A549 (cell line): ENCODE data around the gene VEZT. TPM values are rescaled to one million over a fixed set of nuclear protein-coding genes. Genes with fewer than 3 reads are reported as not detected.

Experiments
- ATAC-seq, 2 experiments: fragments of 200-7000 bp in 1 of 2; fragments of >200 bp in 1 of 2; cut with Nextera tagmentation in 1 of 2; cut with Tn5 transposase in 1 of 2; 3 replicates each; pipeline versions ENCODE4 v1.8.0 to v1.9.1; 2018 to 2020; ENCODE audit warnings: mild to moderate bottlenecking in 1 of 2, moderate library complexity in 1 of 2
- CTCF ChIA-PET: fragments of 300-600 bp; sonication (Branson Sonifier 250); formaldehyde crosslinking; extraction: SDS; loops from one replicate; lab custom pipeline; 2021; ENCODE audit warnings: antibody characterized with exemption, inconsistent platforms; lab: Yijun Ruan, JAX
- POLR2A ChIA-PET: fragments of 350-600 bp; formaldehyde crosslinking; extraction: SDS; loops from one replicate; lab custom pipeline; 2021; ENCODE audit warnings: antibody characterized with exemption, inconsistent platforms; lab: Yijun Ruan, JAX
- DNase-seq, 2 experiments: peaks; one replicate each; pipeline versions ENCODE4 v3.0.0 to v3.0.0-alpha.2; 2011 to 2016; ENCODE audit warnings: low read depth in 1 of 2, low spot score in 1 of 2
- FAIRE-seq: peaks from 2 replicates; lab custom pipeline; 2011; peaks lifted over from hg19 to GRCh38; lab: Jason Lieb, UNC
- H3K27ac ChIP-seq, 2 experiments: fragments of >200 bp; sonication (Bioruptor Twin); formaldehyde crosslinking; 3 replicates each; pipeline ENCODE4 v1.5.1; 2016 to 2017
- H3K4me1 ChIP-seq: fragments of >200 bp; sonication (Bioruptor Twin); formaldehyde crosslinking; 3 replicates; pipeline ENCODE4 v1.6.1; 2016
- H3K4me2 ChIP-seq: fragments of >200 bp; sonication (Bioruptor Twin); formaldehyde crosslinking; 3 replicates; pipeline ENCODE4 v1.6.1; 2016
- H3K4me3 ChIP-seq: fragments of >200 bp; sonication (Bioruptor Twin); formaldehyde crosslinking; 3 replicates; pipeline ENCODE4 v1.5.1; 2016
- H3K9me3 ChIP-seq: fragments of >200 bp; sonication (Bioruptor Twin); formaldehyde crosslinking; 3 replicates; pipeline ENCODE4 v1.6.1; 2016
- BHLHE40 ChIP-seq: IDR thresholded peaks from 2 replicates; pipeline ENCODE4 v1.6.1; 2012; ENCODE audit warnings: low read depth, low read length, inconsistent platforms
- CBX8 ChIP-seq: fragments of 200-600 bp; sonication (generic); IDR thresholded peaks from 2 replicates; pipeline ENCODE4 v1.6.1; 2016
- CEBPB ChIP-seq, 2 experiments: fragments of >200 bp in 1 of 2; sonication (Bioruptor Twin) in 1 of 2; formaldehyde crosslinking in 1 of 2; IDR thresholded peaks; 2 replicates each; pipeline ENCODE4 v1.6.1; 2012 to 2016
- CHD4 ChIP-seq: fragments of 200-600 bp; sonication (generic); IDR thresholded peaks from 2 replicates; pipeline ENCODE4 v1.6.1; 2016; ENCODE audit warnings: antibody characterized with exemption, mild to moderate bottlenecking, borderline replicate concordance
- EHF ChIP-seq: fragments of 250-450 bp; sonication (Bioruptor Pico); IDR thresholded peaks from 2 replicates; pipeline ENCODE4 v1.5.0; 2020; ENCODE audit warnings: mild to moderate bottlenecking
- EP300 ChIP-seq, 2 experiments: fragments of >200 bp; sonication (Bioruptor Twin); formaldehyde crosslinking; IDR thresholded peaks; 2 replicates in 1 of 2; 3 replicates in 1 of 2; pipeline ENCODE4 v1.6.1; 2016 to 2017
- FOSB ChIP-seq: fragments of 250-450 bp; sonication (Bioruptor Pico); IDR thresholded peaks from 2 replicates; pipeline ENCODE4 v1.5.0; 2020; ENCODE audit warnings: mild to moderate bottlenecking, moderate library complexity
- FOSL2 ChIP-seq, 2 experiments: fragments of 450-650 bp in 1 of 2; fragments of >200 bp in 1 of 2; sonication (Bioruptor Twin) in 1 of 2; formaldehyde crosslinking; IDR thresholded peaks; 2 replicates each; pipeline versions ENCODE4 v1.5.0 to v1.6.1; 2016 to 2020; ENCODE audit warnings: mild to moderate bottlenecking in 1 of 2, moderate library complexity in 1 of 2
- GATA3 ChIP-seq: IDR thresholded peaks from 2 replicates; pipeline ENCODE4 v1.6.1; 2012; ENCODE audit warnings: borderline replicate concordance
- HDAC2 ChIP-seq: fragments of 200-600 bp; sonication (generic); IDR thresholded peaks from 2 replicates; pipeline ENCODE4 v1.6.1; 2016
- HEYL ChIP-seq: fragments of 250-450 bp; sonication (Bioruptor Pico); IDR thresholded peaks from 2 replicates; pipeline ENCODE4 v1.8.0; 2021; ENCODE audit warnings: mild to moderate bottlenecking, moderate library complexity
- HOXA7 ChIP-seq: fragments of 250-450 bp; sonication (Bioruptor Pico); IDR thresholded peaks from 2 replicates; pipeline ENCODE4 v1.5.0; 2020; ENCODE audit warnings: mild to moderate bottlenecking, moderate library complexity
- HOXB13 ChIP-seq: fragments of 250-450 bp; sonication (Bioruptor Pico); IDR thresholded peaks from 2 replicates; pipeline ENCODE4 v1.5.0; 2020; ENCODE audit warnings: low read depth, mild to moderate bottlenecking, moderate library complexity
- HOXB5 ChIP-seq: fragments of 250-450 bp; sonication (Bioruptor Pico); IDR thresholded peaks from 2 replicates; pipeline ENCODE4 v1.5.0; 2020; ENCODE audit warnings: mild to moderate bottlenecking, moderate library complexity
- JUN ChIP-seq, 2 experiments: fragments of >200 bp; sonication (Bioruptor Twin); formaldehyde crosslinking; IDR thresholded peaks; 2 replicates in 1 of 2; 3 replicates in 1 of 2; pipeline ENCODE4 v1.6.1; 2016 to 2017
- JUNB ChIP-seq: fragments of >200 bp; sonication (Bioruptor Twin); formaldehyde crosslinking; IDR thresholded peaks from 2 replicates; pipeline ENCODE4 v1.6.1; 2016
- MAFK ChIP-seq: fragments of 450-650 bp; IDR thresholded peaks from 2 replicates; pipeline ENCODE4 v1.6.1; 2014; ENCODE audit not compliant: partially characterized antibody
- RAD21 ChIP-seq, 2 experiments: fragments of >200 bp in 1 of 2; sonication (Bioruptor Twin) in 1 of 2; formaldehyde crosslinking in 1 of 2; IDR thresholded peaks in 1 of 2; conservative IDR thresholded peaks in 1 of 2; 2 replicates in 1 of 2; 3 replicates in 1 of 2; pipeline ENCODE4 v1.6.1; 2012 to 2018; ENCODE audit warnings: inconsistent platforms in 1 of 2
- RARB ChIP-seq: fragments of 250-450 bp; sonication (Bioruptor Pico); IDR thresholded peaks from 2 replicates; pipeline ENCODE4 v1.8.0; 2021; ENCODE audit warnings: mild to moderate bottlenecking, moderate library complexity
- SMC3 ChIP-seq: fragments of >200 bp; sonication (Bioruptor Twin); formaldehyde crosslinking; IDR thresholded peaks from 3 replicates; pipeline ENCODE4 v1.6.1; 2018; ENCODE audit warnings: inconsistent platforms
- SREBF2 ChIP-seq: fragments of 450-650 bp; IDR thresholded peaks from 2 replicates; pipeline ENCODE4 v1.6.1; 2014; ENCODE audit warnings: mild to moderate bottlenecking, moderate library complexity
- ZFP36 ChIP-seq: fragments of 450-650 bp; IDR thresholded peaks from 2 replicates; pipeline ENCODE4 v1.6.1; 2014; ENCODE audit warnings: borderline replicate concordance; ENCODE audit not compliant: partially characterized antibody
- ZNF302 ChIP-seq: fragments of 250-450 bp; sonication (Bioruptor Pico); IDR thresholded peaks from 2 replicates; pipeline ENCODE4 v1.9.0; 2021; ENCODE audit warnings: inconsistent platforms, mild to moderate bottlenecking, moderate library complexity
- ZSCAN20 ChIP-seq: fragments of 250-450 bp; sonication (Bioruptor Pico); IDR thresholded peaks from 2 replicates; pipeline ENCODE4 v1.8.0; 2022; ENCODE audit warnings: mild to moderate bottlenecking, moderate library complexity
- WGBS: methylation state at CpG from one replicate; pipeline ENCODE4 v1.1.6; 2017; ENCODE audit errors: missing lambda C conversion rate; 5-methylcytosine and 5-hydroxymethylcytosine counted together
- polyA plus RNA-seq, 4 experiments: library from polyadenylated mRNA; depleted of rRNA in 3 of 4; stranded (reverse); fragments of >200 nt; fragmentation: RNase III in 1 of 4; extraction: RNeasy Plus Mini Kit Qiagen cat#74134 plus additional on column Dnase treatment in 1 of 4; gene quantifications; 2 replicates in 3 of 4; 3 replicates in 1 of 4; pipeline ENCODE4 v1.2.3, GENCODE V29; 2011 to 2017
- TF ChIP-seq, protein P1 (sequence below): IDR thresholded peaks from 2 replicates; pipeline ENCODE4 v1.6.1; 2012
- TF ChIP-seq, protein P2 (sequence below): fragments of 250-450 bp; sonication (Bioruptor Pico); IDR thresholded peaks from 2 replicates; pipeline ENCODE4 v1.5.0; 2020; ENCODE audit warnings: low read depth, mild to moderate bottlenecking, moderate library complexity
- TF ChIP-seq, protein P3 (sequence below): fragments of >200 bp; sonication (Bioruptor Twin); formaldehyde crosslinking; IDR thresholded peaks from 3 replicates; pipeline ENCODE4 v1.6.1; 2016

The VEZT gene
- polyA plus RNA-seq, 2 of the 4 experiments (the other 2 are of a cell fraction) = 87.1 to 259 TPM

DNA sequence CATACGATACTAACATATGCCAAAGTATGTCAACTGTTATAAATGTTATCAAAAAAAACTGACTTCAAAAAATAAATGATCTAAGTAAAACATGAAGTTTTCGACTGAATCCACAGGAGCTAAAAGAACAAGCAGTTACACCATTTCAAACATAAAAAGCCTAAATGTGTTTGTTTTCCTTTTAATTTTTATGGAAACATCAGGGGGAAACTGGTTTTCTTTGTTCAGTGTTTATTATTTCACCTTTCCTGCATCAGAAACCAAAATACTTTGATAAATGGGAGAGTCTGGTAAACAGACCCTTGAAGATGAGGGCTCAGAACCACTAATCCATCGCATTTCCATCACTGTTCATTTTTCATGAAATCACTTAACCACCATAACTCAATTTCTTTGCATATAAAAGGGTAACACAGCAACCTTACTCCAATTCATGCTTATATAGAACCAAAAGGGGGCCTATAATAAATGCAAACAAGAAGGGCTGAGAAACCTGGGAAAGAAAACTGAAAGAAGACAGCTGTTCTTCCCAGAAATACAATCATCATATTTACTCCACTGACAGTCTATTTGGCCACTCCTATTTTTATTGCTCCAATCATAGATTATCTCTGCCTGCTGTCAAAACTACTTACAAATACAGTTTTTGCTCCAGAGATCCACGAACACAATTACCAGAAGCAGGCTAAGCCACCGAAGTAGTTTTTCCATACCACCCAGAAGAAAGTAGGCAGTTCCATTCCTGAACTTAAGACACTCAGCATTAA lies 17.3 kb upstream of the VEZT start:
- DNase-seq (peak in 1 of 2 experiments; percentile 68), ATAC-seq (peak in 1 of 2 experiments; percentile 3; a peak in 2 of 6 replicates), FAIRE-seq (no peak)
- no peak for TF ChIP-seq ZNF302 (CRISPR knock-in tag)
- 0 out of 2 replicates have a peak, but pooled peaks have one; percentile 13 for TF ChIP-seq ZSCAN20 (CRISPR knock-in tag)
- TF ChIP-seq FOSL2 (IDR thresholded peaks at IDR 0.05) = no peak
- TF ChIP-seq FOSL2 (CRISPR knock-in tag; IDR thresholded peaks at IDR 0.05) = peak; percentile 30
- ChIA-PET POLR2A (interaction anchor here (0.6 to 4.6 kb wide), 6 partner anchors 10 to 115 kb away, joined by 3 to 33 read pairs (median 10); partner anchors contain the start of genes FGD6 and VEZT), CTCF (interaction anchor here (0.9 to 6.2 kb wide), 7 partner anchors 12 to 135 kb away, joined by 3 to 47 read pairs (median 6); partner anchors contain the start of genes FGD6 and VEZT)
- Histone ChIP-seq H3K4me1 (peaks cover 67% of the 10 kb centered on the region), H3K9me3 (no peaks in the 10 kb centered on the region), H3K4me3 (peak overlapping the region; percentile 27), H3K4me2 (peak overlapping the region; percentile 94), H3K27ac (peak overlapping the region; percentile 95 to 99)
- 12% methylated on average over 5 of the region's 5 CpGs for WGBS

DNA sequence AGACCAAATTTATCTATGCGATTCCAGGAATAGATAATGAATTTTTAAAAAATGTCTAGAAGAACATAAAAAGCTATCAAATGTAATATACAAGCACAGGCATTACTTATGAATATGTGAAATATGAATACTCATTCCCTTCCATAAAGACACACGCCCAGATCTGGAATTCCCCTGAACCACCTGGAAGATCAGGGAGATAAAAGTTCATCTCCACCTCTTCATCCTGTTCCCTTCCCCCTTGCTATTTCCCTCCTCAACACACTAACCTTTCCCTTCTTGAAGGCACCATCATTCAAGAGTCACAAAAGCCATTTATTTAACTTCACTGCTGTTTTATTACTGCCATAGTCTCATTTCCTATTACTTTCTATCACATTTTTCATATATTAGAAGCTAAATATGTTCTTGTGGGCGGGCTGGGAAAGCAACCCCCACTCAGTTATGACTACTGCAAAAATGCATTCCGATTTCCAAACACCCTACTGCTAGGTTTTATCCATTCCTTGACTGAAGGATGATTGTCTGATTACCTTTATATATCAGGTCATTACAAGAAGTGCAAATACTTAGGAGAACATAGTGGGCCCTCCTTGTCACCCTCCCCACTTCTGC lies 16.4 kb upstream of the VEZT start:
- FAIRE-seq (no peak), ATAC-seq (peak; percentile 28 to 45; a peak in 3 of 6 replicates), DNase-seq (peak; percentile 57 to 89)
- H3K27ac ChIP-seq = peak overlapping the region; percentile 95 to 99
- 2% methylated on average over 4 of the region's 4 CpGs for WGBS
- peak overlapping the region; percentile 94 for H3K4me2 ChIP-seq
- H3K9me3 ChIP-seq = no peaks in the 10 kb centered on the region
- CTCF ChIA-PET = interaction anchor here (0.7 to 6.2 kb wide), 6 partner anchors 9 to 84 kb away, joined by 3 to 47 read pairs (median 8); partner anchors contain the start of genes FGD6 and VEZT
- H3K4me3 ChIP-seq = peak overlapping the region; percentile 27
- TF ChIP-seq CBX8 (no peak), BHLHE40 (no peak), SMC3 (peak; percentile 31), HOXA7 (no peak), FOSL2 (IDR thresholded peaks at IDR 0.05) (no peak), FOSL2 (CRISPR knock-in tag; IDR thresholded peaks at IDR 0.05) (peak; percentile 83), EHF (peak; percentile 42; the same call in 1 of the 2 replicates), SREBF2 (no peak), ZFP36 (no peak), HOXB13 (CRISPR knock-in tag) (peak; percentile 27; the same call in 1 of the 2 replicates), HOXB5 (CRISPR knock-in tag) (0 out of 2 replicates have a peak, but pooled peaks have one; percentile 27), CHD4 (no peak), JUN (IDR thresholded peaks at IDR 0.05) (peak; percentile 69 to 84; a peak in 2 of 5 replicates), CEBPB (IDR thresholded peaks at IDR 0.05) (peak; percentile 69 to 91; a peak in 3 of 4 replicates), HDAC2 (no peak), HEYL (CRISPR knock-in tag) (no peak), RAD21 (conservative IDR thresholded peaks at IDR 0.05 in 1 of 2, IDR thresholded peaks at IDR 0.05 in 1 of 2) (no peak; a peak in 1 of 5 replicates), GATA3 (peak; percentile 99), RARB (CRISPR knock-in tag) (peak; percentile 76; the same call in 1 of the 2 replicates), JUNB (peak; percentile 45; the same call in 1 of the 2 replicates), MAFK (no peak), EP300 (IDR thresholded peaks at IDR 0.05) (peak; percentile 61 to 88; a peak in 4 of 5 replicates), FOSB (CRISPR knock-in tag) (peak; percentile 71; the same call in 1 of the 2 replicates)
- TF ChIP-seq, protein P1, sequence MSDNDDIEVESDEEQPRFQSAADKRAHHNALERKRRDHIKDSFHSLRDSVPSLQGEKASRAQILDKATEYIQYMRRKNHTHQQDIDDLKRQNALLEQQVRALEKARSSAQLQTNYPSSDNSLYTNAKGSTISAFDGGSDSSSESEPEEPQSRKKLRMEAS = peak; percentile 70; the same call in 1 of the 2 replicates
- TF ChIP-seq, protein P2, sequence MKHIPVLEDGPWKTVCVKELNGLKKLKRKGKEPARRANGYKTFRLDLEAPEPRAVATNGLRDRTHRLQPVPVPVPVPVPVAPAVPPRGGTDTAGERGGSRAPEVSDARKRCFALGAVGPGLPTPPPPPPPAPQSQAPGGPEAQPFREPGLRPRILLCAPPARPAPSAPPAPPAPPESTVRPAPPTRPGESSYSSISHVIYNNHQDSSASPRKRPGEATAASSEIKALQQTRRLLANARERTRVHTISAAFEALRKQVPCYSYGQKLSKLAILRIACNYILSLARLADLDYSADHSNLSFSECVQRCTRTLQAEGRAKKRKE (CRISPR knock-in tag) = peak; percentile 63; the same call in 1 of the 2 replicates
- TF ChIP-seq, protein P3, sequence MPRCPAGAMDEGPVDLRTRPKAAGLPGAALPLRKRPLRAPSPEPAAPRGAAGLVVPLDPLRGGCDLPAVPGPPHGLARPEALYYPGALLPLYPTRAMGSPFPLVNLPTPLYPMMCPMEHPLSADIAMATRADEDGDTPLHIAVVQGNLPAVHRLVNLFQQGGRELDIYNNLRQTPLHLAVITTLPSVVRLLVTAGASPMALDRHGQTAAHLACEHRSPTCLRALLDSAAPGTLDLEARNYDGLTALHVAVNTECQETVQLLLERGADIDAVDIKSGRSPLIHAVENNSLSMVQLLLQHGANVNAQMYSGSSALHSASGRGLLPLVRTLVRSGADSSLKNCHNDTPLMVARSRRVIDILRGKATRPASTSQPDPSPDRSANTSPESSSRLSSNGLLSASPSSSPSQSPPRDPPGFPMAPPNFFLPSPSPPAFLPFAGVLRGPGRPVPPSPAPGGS = 0 out of 3 replicates have a peak, but pooled peaks have one; percentile 23
- H3K4me1 ChIP-seq = peaks cover 76% of the 10 kb centered on the region
- POLR2A ChIA-PET = interaction anchor here (0.7 to 4.6 kb wide), 6 partner anchors 14 to 135 kb away, joined by 3 to 33 read pairs (median 9); partner anchors contain the start of genes FGD6 and VEZT
